GM19023 (cell line): Measurements from ENCODE around the gene SI.
"Not testable (repeated sequence)": the region's sequence is repeated elsewhere in the genome, so short reads cannot be mapped to it uniquely, and the experiment has no call there.

Experiments
- ATAC-seq: cut with Tn5 transposase; IDR thresholded peaks from one replicate; pipeline ENCODE4 v1.9.1; 2021; ENCODE audit warnings: mild to moderate bottlenecking, moderate library complexity; ENCODE audit not compliant: unreplicated experiment

Gene SI

DNA sequence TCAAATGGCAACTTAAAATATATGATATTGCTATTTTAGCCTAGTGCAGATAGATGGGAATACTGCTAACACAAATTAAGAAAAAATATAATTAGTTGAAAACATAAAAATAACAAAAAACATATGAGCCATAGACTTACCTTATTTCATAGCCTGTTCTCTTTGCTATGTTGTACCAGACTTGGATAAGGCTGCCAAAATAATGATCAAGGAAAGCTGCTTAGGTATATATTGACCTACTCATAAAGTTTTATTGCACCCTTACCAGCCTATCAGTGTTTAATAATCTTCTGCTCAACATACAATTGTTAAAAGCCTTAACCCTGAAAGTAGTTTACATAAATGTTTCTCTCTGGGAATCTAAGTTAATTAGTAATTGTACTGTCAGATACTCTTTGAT is at the start of gene SI:
Gene SI, minus strand, starts transcription at position 204 of the 400 bp plus-strand sequence. CDS start 2,484 bp downstream, outside the sequence.
- no peak for ATAC-seq

DNA sequence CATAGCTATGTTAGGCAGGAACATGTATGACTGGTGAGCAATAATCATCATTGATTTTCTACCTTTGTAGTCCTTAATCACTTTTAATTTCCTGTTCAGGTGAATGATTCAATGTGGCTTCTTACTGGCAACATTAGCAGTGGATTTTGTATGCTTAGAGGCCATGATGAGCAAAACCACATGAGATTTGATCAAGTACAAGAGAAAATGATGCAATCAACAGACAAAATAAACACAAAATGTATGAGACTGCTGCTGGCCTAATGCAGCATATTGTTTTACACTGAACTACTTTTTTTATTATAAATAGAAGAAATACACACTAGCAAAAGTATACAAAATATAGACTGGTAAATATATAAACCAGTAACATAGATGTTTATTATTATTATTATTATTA is 47.5 kb upstream of the SI start:
- ATAC-seq = no peak

DNA sequence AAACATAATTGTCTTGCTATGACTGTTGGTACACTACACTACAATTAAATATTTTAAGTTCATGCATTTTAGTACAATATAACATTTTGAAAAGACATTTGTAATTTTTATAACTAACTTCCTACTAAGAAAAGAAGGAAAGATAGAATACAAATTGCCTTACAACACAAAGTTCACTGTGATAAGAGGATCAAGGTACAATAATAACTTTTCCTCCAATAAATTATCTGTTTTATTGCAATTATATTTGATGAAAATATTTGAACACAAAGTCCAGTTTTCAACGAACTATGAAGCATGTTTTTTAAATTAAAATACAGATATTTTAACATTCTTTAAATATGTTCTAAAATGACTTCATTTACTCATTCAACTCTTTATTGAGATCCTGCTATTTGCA is 33.1 kb upstream of the SI start:
- no peak for ATAC-seq

DNA sequence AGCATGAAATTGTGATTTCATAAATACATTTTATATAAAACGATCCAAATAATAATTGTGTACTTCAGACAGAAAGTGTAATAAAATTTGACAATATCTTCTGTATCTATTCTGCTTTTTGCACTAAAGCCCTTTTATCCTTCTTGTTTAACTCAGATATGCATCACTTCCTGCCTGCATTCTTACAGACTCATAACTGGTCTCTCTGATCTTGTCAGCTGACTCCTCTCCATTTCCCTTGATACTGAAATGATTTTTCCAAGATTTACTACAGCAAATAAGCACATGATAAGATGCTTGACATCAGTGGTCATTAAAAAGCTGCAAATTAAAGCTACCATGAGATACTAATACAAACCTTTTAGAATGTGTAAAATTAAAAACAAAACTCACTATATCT is 25.3 kb upstream of the SI start:
- ATAC-seq = no peak

DNA sequence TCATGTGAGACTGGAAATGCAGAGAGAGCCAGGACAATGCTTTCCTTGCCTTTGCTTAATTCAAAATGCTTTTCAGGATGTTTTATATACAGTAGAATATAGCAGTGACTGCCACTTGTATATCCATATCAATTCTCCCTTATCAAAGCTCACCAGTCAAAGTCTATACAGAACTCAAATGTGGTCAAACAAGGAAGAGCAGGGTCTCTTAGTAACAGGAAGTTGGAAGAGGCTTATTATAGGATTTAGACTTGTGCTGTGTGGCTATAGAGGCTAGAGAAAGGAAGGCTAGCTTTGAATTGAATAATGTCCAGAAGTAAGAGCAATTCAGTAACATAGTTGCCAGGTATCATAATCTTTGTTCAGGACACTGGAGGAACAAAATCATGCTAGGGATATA is 4.4 kb upstream of the SI start:
- no peak for ATAC-seq

DNA sequence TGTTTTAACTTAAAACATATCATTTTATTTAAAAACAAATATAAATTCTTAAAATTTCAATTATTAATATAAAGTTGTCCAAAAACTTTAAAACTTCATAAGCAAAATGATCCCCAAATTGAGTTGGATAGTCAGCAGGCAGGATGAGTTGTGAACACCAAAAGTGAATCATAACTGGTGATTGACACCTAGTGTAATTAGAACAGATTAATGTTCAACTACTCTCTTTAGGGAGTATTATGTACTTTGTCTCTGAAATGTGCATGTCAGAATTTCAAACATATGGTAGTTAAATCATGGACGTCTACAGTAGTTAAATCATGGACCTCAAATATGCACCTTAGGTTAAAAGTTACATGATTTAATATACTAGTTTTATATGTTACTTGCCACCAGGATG is 2.9 kb upstream of the SI start:
- no peak for ATAC-seq

DNA sequence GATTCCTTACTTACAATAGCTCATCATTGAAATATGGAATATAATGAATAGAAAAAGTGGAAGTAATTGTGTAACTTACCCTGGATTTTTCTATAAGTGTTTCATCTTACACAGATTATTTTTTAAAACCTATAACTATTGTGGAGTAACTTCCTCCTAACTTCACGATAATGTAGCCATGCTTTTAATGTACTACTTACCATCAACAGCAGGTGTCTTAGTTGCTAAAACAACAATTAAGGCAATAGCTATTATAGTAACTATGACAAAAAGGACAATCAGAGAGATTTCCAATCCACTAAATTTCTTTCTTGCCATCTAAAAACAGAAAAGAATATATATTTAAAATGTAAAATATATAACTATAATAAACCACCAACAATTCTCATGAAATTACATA is 2.6 kb downstream of the SI start:
- ATAC-seq = no peak

DNA sequence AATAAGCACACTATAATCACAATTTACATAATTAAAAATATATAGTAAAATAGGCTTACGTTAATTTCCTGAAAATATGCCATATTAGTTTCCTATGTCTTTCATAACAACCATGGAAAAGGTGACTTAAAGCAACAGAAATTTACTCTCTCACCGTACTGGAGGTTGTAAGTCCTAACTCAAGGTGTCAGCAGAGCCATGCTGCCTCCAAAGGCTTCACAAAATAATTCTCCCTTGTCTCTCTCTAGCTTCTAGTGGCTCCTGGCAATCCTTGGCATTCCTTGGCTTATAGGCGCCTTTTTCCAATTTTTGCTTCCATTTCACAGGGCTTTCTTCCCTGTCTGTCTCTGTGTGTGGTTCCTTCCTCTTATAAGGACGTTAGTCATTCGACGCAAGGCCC is 7.6 kb downstream of the SI start:
- ATAC-seq = no peak

DNA sequence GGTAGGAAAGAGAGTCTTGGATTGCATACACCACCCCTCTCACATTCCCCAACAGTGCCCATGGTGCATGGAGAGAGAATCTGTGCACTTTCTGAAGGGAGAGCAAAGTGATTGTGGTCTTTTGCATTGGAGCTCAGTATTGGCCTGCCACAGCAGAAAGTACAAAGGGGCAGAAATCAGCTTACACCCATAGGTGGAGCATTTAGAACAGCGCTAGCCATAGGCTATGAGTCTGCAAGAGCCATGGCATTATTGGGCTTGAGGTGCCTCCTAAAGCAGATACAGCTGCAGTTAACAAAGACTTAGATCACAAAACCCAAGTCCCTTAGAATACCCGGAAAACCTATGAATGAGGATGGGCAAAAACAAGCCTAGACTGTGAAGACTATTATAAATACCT is 21.8 kb downstream of the SI start:
- ATAC-seq = no peak

DNA sequence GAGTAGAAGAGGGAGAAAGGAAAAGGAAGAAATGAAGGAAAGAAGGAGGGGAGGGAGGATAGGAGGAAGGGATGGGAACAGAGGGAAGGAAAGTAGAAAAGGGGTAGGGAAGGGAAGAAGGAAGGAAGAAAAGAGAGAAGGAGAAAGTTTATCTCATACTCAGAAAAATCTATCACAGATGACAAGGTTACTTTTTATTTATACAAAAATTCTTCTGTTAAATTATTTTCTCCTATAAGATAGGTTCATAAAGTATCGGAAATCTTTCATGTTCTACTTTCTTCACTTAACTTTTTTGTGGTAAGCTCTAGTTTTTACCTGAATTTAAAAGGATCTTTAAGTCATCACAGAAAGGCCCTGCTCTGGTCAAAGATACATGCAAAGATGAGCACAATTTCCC is 38.1 kb downstream of the SI start:
- no peak for ATAC-seq

DNA sequence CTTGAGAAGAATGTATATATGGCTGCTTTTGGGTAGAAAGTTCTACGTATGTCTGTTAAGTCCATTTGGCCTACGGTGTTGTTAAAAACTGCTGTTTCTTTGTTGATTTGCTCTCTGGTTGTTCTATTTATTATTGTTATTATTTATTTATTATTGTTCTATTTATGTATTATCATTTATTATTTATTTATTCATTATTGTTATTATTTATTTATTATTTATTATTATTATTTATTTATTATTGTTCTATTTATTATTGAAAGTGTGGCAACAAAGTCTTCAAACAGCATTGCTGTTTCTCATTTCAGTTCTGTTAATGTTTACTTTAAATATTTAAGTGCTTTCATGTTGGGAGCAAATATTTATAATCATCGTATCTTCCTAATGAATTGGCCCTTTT is 66.7 kb downstream of the SI start:
- no peak for ATAC-seq

DNA sequence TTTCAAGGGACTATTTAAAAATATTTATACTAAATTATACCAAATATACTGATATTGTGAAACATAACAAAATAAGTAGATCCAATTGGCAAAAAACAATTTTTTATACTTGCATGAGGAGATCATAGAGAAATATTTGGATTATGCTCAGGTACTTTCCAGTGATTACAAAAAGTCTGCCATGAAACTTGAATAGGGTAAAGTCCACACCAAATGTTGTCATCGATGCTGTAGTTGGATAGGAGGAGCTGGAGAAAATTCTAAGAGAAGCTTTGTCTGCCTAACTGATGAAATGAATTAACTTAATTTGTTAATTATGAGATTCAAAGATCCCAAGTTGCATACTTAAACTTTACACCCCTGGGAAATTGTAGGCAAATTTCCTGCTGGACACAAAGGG is 93.3 kb downstream of the SI start:
- ATAC-seq = no peak

DNA sequence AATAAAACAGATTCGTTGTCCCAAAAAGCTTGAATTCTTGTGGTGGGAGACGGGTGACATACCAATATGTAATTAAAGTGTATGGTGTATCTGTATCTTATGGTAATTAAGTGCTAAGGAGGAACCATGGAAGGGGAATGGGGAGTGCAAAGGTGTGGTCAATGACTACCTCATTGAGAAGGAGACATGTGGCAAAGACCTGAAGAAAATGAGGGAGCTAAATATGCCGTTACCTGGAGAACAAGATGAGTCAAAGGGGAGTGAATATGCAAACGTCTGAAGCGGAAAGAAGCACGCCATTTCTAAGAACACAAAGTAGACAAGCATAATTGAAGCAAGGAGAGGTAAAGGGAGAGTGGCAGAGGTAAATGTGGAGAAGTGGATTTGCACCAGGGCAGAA is 115.7 kb downstream of the SI start:
- ATAC-seq = no peak

DNA sequence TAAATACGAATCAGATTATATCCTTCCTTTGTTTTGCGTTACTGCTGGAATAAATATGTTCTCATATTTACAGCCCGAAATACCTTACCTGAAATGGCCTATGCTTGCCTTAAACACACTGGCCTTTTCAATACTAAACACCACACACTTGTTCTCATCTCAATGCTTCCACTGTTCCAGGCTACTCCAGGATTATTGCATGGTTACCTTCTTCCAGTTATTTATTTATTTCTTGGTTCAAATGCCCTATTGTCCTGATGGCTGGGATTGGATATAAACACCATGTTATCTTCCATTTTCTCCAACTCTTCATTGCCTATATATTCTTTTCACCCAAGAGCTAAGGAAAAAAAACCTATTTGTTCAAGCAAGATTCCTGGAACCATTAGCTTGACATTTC is 125.3 kb downstream of the SI start:
- no peak for ATAC-seq

DNA sequence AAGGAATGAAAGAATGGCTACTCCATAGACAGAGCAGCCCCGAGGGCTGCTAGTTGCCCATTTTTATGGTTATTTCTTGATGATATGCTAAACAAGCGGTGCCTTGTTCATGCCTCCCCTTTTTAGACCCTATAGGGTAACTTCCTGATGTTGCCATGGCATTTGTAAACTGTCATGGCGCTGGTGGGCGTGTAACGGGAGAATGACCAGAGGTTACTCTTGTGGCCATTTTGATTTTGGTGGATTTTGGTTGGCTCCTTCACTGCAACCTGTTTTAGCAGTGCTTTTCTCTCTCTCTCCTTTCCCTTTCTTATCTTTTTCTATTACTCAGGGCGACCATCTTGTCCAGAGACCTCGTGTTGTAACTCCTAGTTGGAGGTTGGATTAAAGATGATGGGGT is 126.9 kb downstream of the SI start:
- not testable (repeated sequence) for ATAC-seq

DNA sequence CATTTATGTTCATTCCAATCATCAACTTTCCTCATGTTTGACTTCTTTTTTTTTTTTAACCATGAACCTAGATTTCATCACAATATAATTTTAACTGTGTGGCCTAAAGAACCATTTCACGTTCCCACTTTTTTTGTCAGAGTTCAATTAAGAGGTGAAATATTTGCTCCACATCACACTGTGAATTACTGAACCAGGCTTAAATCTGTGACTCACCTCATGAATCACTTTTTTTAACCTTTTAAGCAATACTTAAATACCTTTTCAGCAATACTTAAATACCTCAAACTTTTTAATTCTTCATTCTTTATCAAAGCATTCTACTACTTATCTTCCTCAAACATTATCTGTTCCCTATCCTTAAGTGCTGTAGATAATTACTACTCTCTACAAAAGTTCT is 137.6 kb downstream of the SI start:
- ATAC-seq = no peak

DNA sequence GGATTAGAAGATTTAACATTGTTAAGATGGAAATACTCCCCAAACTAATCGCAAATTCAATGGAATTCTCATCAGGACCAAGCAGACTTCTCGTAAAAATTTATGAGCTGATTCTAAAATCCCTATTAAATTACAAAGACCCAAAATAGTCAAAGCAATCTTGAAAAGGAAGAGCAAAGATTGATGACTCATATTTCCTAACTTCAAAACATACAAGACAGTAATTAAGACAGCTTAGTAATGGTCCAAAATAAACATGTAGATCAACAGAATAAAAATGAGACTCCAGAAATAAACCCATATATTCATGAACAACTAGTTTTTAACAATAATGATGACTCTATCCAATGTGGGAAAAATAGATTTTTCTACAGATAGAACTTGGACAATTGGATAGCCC is 148.7 kb downstream of the SI start:
- ATAC-seq = no peak
